ENCODE results near the gene TMEM161A. TPM values are rescaled to one million over a fixed set of nuclear protein-coding genes. Genes with fewer than 3 reads are reported as not detected.

The TMEM161A gene
- total and polyA plus RNA-seq, 2 of the 13 experiments (the other 11 are each of a cell fraction or from before 2014, with no cell fraction given), result 25.9 to 31.4 TPM

- TF ChIP-seq E2F2 (CRISPR knock-in tag; IDR thresholded peaks at IDR 0.05; ENCODE audit: borderline replicate concordance) (no peak), ZSCAN22 (CRISPR knock-in tag; IDR thresholded peaks at IDR 0.05) (no peak), ONECUT2 (CRISPR knock-in tag; IDR thresholded peaks at IDR 0.05) (no peak), RFXANK (CRISPR knock-in tag; IDR thresholded peaks at IDR 0.05) (no peak), ZNF180 (CRISPR knock-in tag; IDR thresholded peaks at IDR 0.05; ENCODE audit: borderline replicate concordance, low read depth) (no peak), FOXO4 (CRISPR knock-in tag; conservative IDR thresholded peaks at IDR 0.05) (no peak), MIER2 (CRISPR knock-in tag; IDR thresholded peaks at IDR 0.05) (no peak), BRCA1 (CRISPR knock-in tag; IDR thresholded peaks at IDR 0.05) (no peak), ARID3A (IDR thresholded peaks at IDR 0.05; ENCODE audit: low read depth, low read length) (no peak), THAP7 (CRISPR knock-in tag; IDR thresholded peaks at IDR 0.05) (no peak), ZMYM3 (CRISPR knock-in tag; IDR thresholded peaks at IDR 0.05) (no peak), GABPA (IDR thresholded peaks at IDR 0.05; ENCODE audit: low read depth, low read length) (no peak), GABPA (CRISPR knock-in tag; IDR thresholded peaks at IDR 0.05; ENCODE audit: low read depth) (no peak), SP2 (CRISPR knock-in tag; IDR thresholded peaks at IDR 0.05) (no peak), BRF2 (CRISPR knock-in tag; IDR thresholded peaks at IDR 0.05) (no peak), IRX3 (CRISPR knock-in tag; IDR thresholded peaks at IDR 0.05; ENCODE audit: borderline replicate concordance, low read depth) (no peak)
Measured at GRCh38 chr19:19081642-19082151, 56.6 kb downstream of the TMEM161A start (continued).
